Measurements from ENCODE around the gene CDH8.

CDH8 gene

GRCh38 chr16:61780161-61780560 lies 256.1 kb downstream of the CDH8 start:
- H3F3A ChIP-seq (ENCODE audit: insufficient read depth) = no peaks in the 10 kb centered on the region
- no peak overlapping the region for H3K27ac ChIP-seq (ENCODE audit: low read depth, low read length)
- no peaks in the 10 kb centered on the region for H3K27me3 ChIP-seq (ENCODE audit: low read length)
- H3K4me3 ChIP-seq (ENCODE audit: insufficient read depth, low read length, poor library complexity, severe bottlenecking) = no peak overlapping the region
- H3K36me3 ChIP-seq (ENCODE audit: low read length) = no peaks in the 10 kb centered on the region
- TF ChIP-seq EZH2phosphoT487 (conservative IDR thresholded peaks at IDR 0.05; ENCODE audit: low read length) = no peak
- TF ChIP-seq CTCF (IDR thresholded peaks at IDR 0.05; ENCODE audit: insufficient read depth, low read length, poor library complexity, severe bottlenecking) = no peak
- no peak overlapping the region for H3K4me2 ChIP-seq (ENCODE audit: low read depth, low read length, poor library complexity, severe bottlenecking)
- H2AFZ ChIP-seq (ENCODE audit: low read depth, low read length, severe bottlenecking) = no peak overlapping the region
- no peaks in the 10 kb centered on the region for H3K9me2 ChIP-seq (replicated peaks; ENCODE audit: insufficient read depth, low read length)
- H4K20me1 ChIP-seq (ENCODE audit: low read depth, low read length) = no peaks in the 10 kb centered on the region
- H3K79me2 ChIP-seq (ENCODE audit: insufficient read depth, low read length) = no peaks in the 10 kb centered on the region
- no peaks in the 10 kb centered on the region for H3K9me3 ChIP-seq (ENCODE audit: insufficient read depth, low read length)
- H3K9ac ChIP-seq (ENCODE audit: low read length) = no peak overlapping the region

GRCh38 chr16:61770301-61770700 lies 265.9 kb downstream of the CDH8 start:
- H3K9me3 ChIP-seq (ENCODE audit: insufficient read depth, low read length) = no peaks in the 10 kb centered on the region
- no peak overlapping the region for H3K4me2 ChIP-seq (ENCODE audit: low read depth, low read length, poor library complexity, severe bottlenecking)
- H3K4me3 ChIP-seq (ENCODE audit: insufficient read depth, low read length, poor library complexity, severe bottlenecking) = no peak overlapping the region
- H2AFZ ChIP-seq (ENCODE audit: low read depth, low read length, severe bottlenecking) = no peak overlapping the region
- no peak overlapping the region for H3K27ac ChIP-seq (ENCODE audit: low read depth, low read length)
- H3K9me2 ChIP-seq (replicated peaks; ENCODE audit: insufficient read depth, low read length) = no peaks in the 10 kb centered on the region
- no peaks in the 10 kb centered on the region for H3K27me3 ChIP-seq (ENCODE audit: low read length)
- no peaks in the 10 kb centered on the region for H4K20me1 ChIP-seq (ENCODE audit: low read depth, low read length)
- no peaks in the 10 kb centered on the region for H3K36me3 ChIP-seq (ENCODE audit: low read length)
- H3K9ac ChIP-seq (ENCODE audit: low read length) = no peak overlapping the region
- no peak for TF ChIP-seq EZH2phosphoT487 (conservative IDR thresholded peaks at IDR 0.05; ENCODE audit: low read length)
- no peak for TF ChIP-seq CTCF (IDR thresholded peaks at IDR 0.05; ENCODE audit: insufficient read depth, low read length, poor library complexity, severe bottlenecking)
- no peaks in the 10 kb centered on the region for H3F3A ChIP-seq (ENCODE audit: insufficient read depth)
- no peaks in the 10 kb centered on the region for H3K79me2 ChIP-seq (ENCODE audit: insufficient read depth, low read length)

- no peak overlapping the region for H3K9ac ChIP-seq (ENCODE audit: low read length)
- no peaks in the 10 kb centered on the region for H3K9me3 ChIP-seq (ENCODE audit: insufficient read depth, low read length)
- H3K4me3 ChIP-seq (ENCODE audit: insufficient read depth, low read length, poor library complexity, severe bottlenecking) = no peak overlapping the region
- no peak overlapping the region for H3K4me2 ChIP-seq (ENCODE audit: low read depth, low read length, poor library complexity, severe bottlenecking)
- no peak overlapping the region for H3K27ac ChIP-seq (ENCODE audit: low read depth, low read length)
- H3K27me3 ChIP-seq (ENCODE audit: low read length) = no peaks in the 10 kb centered on the region
- no peak for TF ChIP-seq CTCF (IDR thresholded peaks at IDR 0.05; ENCODE audit: insufficient read depth, low read length, poor library complexity, severe bottlenecking)
- TF ChIP-seq EZH2phosphoT487 (conservative IDR thresholded peaks at IDR 0.05; ENCODE audit: low read length) = no peak
- H3K79me2 ChIP-seq (ENCODE audit: insufficient read depth, low read length) = no peaks in the 10 kb centered on the region
- no peak overlapping the region for H2AFZ ChIP-seq (ENCODE audit: low read depth, low read length, severe bottlenecking)
- H3K9me2 ChIP-seq (replicated peaks; ENCODE audit: insufficient read depth, low read length) = no peaks in the 10 kb centered on the region
- H4K20me1 ChIP-seq (ENCODE audit: low read depth, low read length) = no peaks in the 10 kb centered on the region
- no peaks in the 10 kb centered on the region for H3K36me3 ChIP-seq (ENCODE audit: low read length)
- H3F3A ChIP-seq (ENCODE audit: insufficient read depth) = no peaks in the 10 kb centered on the region
Measured at GRCh38 chr16:61763991-61764390, 272.2 kb downstream of the CDH8 start.
